ENCODE measurements around the gene TSC1.
"Not testable (repeated sequence)": the region's sequence is repeated elsewhere in the genome, so short reads cannot be mapped to it uniquely, and the experiment has no call there.

The TSC1 gene

GRCh38 chr9:132976571-132976970, 32.2 kb upstream of the TSC1 start:
- no peak for DNase-seq (ENCODE audit: low read depth, low spot score)

GRCh38 chr9:132975961-132976360, 31.5 kb upstream of the TSC1 start:
- no peak for DNase-seq (ENCODE audit: low read depth, low spot score)

GRCh38 chr9:132973713-132974112, 29.3 kb upstream of the TSC1 start:
- no peak for DNase-seq (ENCODE audit: low read depth, low spot score)

- no peak for DNase-seq (ENCODE audit: low read depth, low spot score)
Observed at GRCh38 chr9:132973166-132973565, 28.8 kb upstream of the TSC1 start.

GRCh38 chr9:132970324-132971062, 26.1 kb upstream of the TSC1 start:
- no peak for DNase-seq (ENCODE audit: low read depth, low spot score)

- no peak for DNase-seq (ENCODE audit: low read depth, low spot score)
Observed at GRCh38 chr9:132969783-132970182, 25.4 kb upstream of the TSC1 start.

- DNase-seq (ENCODE audit: low read depth, low spot score), result not testable (repeated sequence)
Observed at GRCh38 chr9:132967908-132968307, 23.5 kb upstream of the TSC1 start.

- no peak for DNase-seq (ENCODE audit: low read depth, low spot score)
Observed at GRCh38 chr9:132965478-132965877, 21.1 kb upstream of the TSC1 start.

GRCh38 chr9:132961002-132961401, 16.6 kb upstream of the TSC1 start:
- DNase-seq (ENCODE audit: low read depth, low spot score), result no peak

- DNase-seq (ENCODE audit: low read depth, low spot score), result no peak
Observed at GRCh38 chr9:132957805-132958204, 13.4 kb upstream of the TSC1 start.

GRCh38 chr9:132955768-132956167, 11.4 kb upstream of the TSC1 start:
- DNase-seq (ENCODE audit: low read depth, low spot score), result no peak

- no peak for DNase-seq (ENCODE audit: low read depth, low spot score)
Observed at GRCh38 chr9:132955123-132955522, 10.7 kb upstream of the TSC1 start.

- no peak for DNase-seq (ENCODE audit: low read depth, low spot score)
Observed at GRCh38 chr9:132949709-132950108, 5.3 kb upstream of the TSC1 start.

- no peak for DNase-seq (ENCODE audit: low read depth, low spot score)
Observed at GRCh38 chr9:132948482-132949050, 4.2 kb upstream of the TSC1 start.

GRCh38 chr9:132947756-132948155, 3.3 kb upstream of the TSC1 start:
- DNase-seq (ENCODE audit: low read depth, low spot score), result no peak

- DNase-seq (ENCODE audit: low read depth, low spot score), result peak; percentile 71
Observed at GRCh38 chr9:132946631-132947295, 2.3 kb upstream of the TSC1 start.

GRCh38 chr9:132946211-132946610, 1.8 kb upstream of the TSC1 start:
- DNase-seq (ENCODE audit: low read depth, low spot score), result no peak

- DNase-seq (ENCODE audit: low read depth, low spot score), result no peak
Observed at GRCh38 chr9:132945186-132946130, 1.0 kb upstream of the TSC1 start.

GRCh38 chr9:132943651-132944293, 644 bp downstream of the TSC1 start:
- peak; percentile 8 for DNase-seq (ENCODE audit: low read depth, low spot score)

- DNase-seq (ENCODE audit: low read depth, low spot score), result no peak
Observed at GRCh38 chr9:132942541-132943182, 1.8 kb downstream of the TSC1 start.

GRCh38 chr9:132939169-132939568, 5.2 kb downstream of the TSC1 start:
- no peak for DNase-seq (ENCODE audit: low read depth, low spot score)

Measured in astrocyte of the hippocampus (primary cell).